ENCODE results near the gene ANO1. TPM values are rescaled to one million over a fixed set of nuclear protein-coding genes. Genes with fewer than 3 reads are reported as not detected.

Gene ANO1
- total and polyA plus RNA-seq, 2 of the 8 experiments (the other 6 are each of a cell fraction or from before 2014, with no cell fraction given), result 4.7 to 5.0 TPM

- ChIA-PET POLR2A (ENCODE audit: partially characterized antibody) (no interaction called here), CTCF (ENCODE audit: partially characterized antibody) (interaction anchor here (1.2 to 11.2 kb wide), 3 partner anchors 17 to 117 kb away, joined by 3 to 103 read pairs (median 10); no protein-coding TSS in a partner anchor)
- H4K8ac ChIP-seq (ENCODE audit: extremely low read depth, insufficient read depth, low read length), result no peak overlapping the region; the same call in 1 of the 2 replicates
- H3K56ac ChIP-seq (replicated peaks; ENCODE audit: insufficient read length, low read depth, low read length), result no peak overlapping the region
- H3K23ac ChIP-seq (ENCODE audit: insufficient read length), result no peak overlapping the region
- no peak overlapping the region for H2AFZ ChIP-seq (ENCODE audit: low read length)
- H3K9me3 ChIP-seq (ENCODE audit: insufficient read depth in 2 of 2, low read depth in 1 of 2, low read length in 1 of 2), result no peaks in the 10 kb centered on the region
- no peak overlapping the region for H2AK5ac ChIP-seq (ENCODE audit: low read depth, low read length)
- H3K36me3 ChIP-seq (ENCODE audit: control insufficient read depth in 2 of 4, insufficient read depth in 4 of 4, low read length in 3 of 4), result no peaks in the 10 kb centered on the region
- peaks cover 0 to 7% (median 0%) of the 10 kb centered on the region in 4 experiments; a peak in 1 of 7 replicates for H3K27me3 ChIP-seq (replicated peaks in 1 of 4; ENCODE audit: control insufficient read depth in 3 of 4, extremely low read depth in 1 of 4, insufficient read depth in 3 of 4, low read length in 3 of 4)
- no peak overlapping the region for H3K14ac ChIP-seq (ENCODE audit: insufficient read length)
- H3K23me2 ChIP-seq (ENCODE audit: low read depth, low read length), result no peaks in the 10 kb centered on the region
- no peak overlapping the region for H3K4me2 ChIP-seq (ENCODE audit: insufficient read depth in 1 of 2, low read depth in 2 of 2, low read length in 2 of 2)
- no peak overlapping the region for H2BK20ac ChIP-seq (ENCODE audit: low read length)
- H2BK12ac ChIP-seq (ENCODE audit: low read depth, low read length), result no peak overlapping the region
- peaks cover 5 to 27% (median 9%) of the 10 kb centered on the region in 4 experiments for H3K4me1 ChIP-seq (replicated peaks in 1 of 4; ENCODE audit: control insufficient read depth in 3 of 4, insufficient read depth in 4 of 4, low read length in 3 of 4)
- no peak overlapping the region for H3K4me3 ChIP-seq (ENCODE audit: extremely low read depth in 1 of 4, insufficient read depth in 2 of 4, low read depth in 3 of 4, low read length in 4 of 4)
- no peak overlapping the region for H3K9ac ChIP-seq (replicated peaks in 1 of 4; ENCODE audit: extremely low read depth in 1 of 4, low read depth in 3 of 4, low read length in 3 of 4)
- DNase-seq (ENCODE audit: low read depth in 1 of 2, low spot score in 2 of 2) (peak in 1 of 2 experiments; percentile 27), FAIRE-seq (no peak)
- no peaks in the 10 kb centered on the region for H3K79me2 ChIP-seq (ENCODE audit: control insufficient read depth in 1 of 2, insufficient read depth in 2 of 2, low read length in 2 of 2)
- H4K20me1 ChIP-seq (replicated peaks in 1 of 2; ENCODE audit: control insufficient read depth in 1 of 2, insufficient read depth in 2 of 2, low read length in 2 of 2), result no peaks in the 10 kb centered on the region
- peak overlapping the region; percentile 71 for H4K91ac ChIP-seq (replicated peaks; ENCODE audit: insufficient read length, low read length)
- no peak overlapping the region for H3K4ac ChIP-seq (replicated peaks; ENCODE audit: insufficient read length, low read depth, low read length)
- H2BK120ac ChIP-seq (replicated peaks; ENCODE audit: low read depth, low read length), result no peak overlapping the region
- no peak overlapping the region for H3K27ac ChIP-seq (ENCODE audit: low read depth, low read length)
- WGBS, 2 experiments (ENCODE audit: extremely low coverage in 1 of 2, insufficient coverage in 1 of 2, insufficient read length in 1 of 2, insufficient replicate concordance in 2 of 2, low coverage in 1 of 2, low lambda C conversion rate in 2 of 2, missing lambda C conversion rate in 1 of 2), result 91% methylated on average over 6 of the region's 8 CpGs; no CpG with 5 or more reads in 1 of the 2 experiments
- H2BK15ac ChIP-seq (ENCODE audit: low read length), result 0 out of 2 replicates have a peak overlapping the region, but pooled peaks have one; percentile 46
- no peak overlapping the region for H4K5ac ChIP-seq (ENCODE audit: insufficient read length, low read depth, low read length)
- H3K18ac ChIP-seq (ENCODE audit: extremely low read depth, low read length), result no peak overlapping the region
- H3K79me1 ChIP-seq (ENCODE audit: low read depth, low read length), result no peaks in the 10 kb centered on the region
- H2BK5ac ChIP-seq (ENCODE audit: low read depth, low read length), result no peak overlapping the region
- no peak for TF ChIP-seq CBX5 (IDR thresholded peaks at IDR 0.05; ENCODE audit: low read depth, low read length)
- no peak for TF ChIP-seq EZH2 (IDR thresholded peaks at IDR 0.05; ENCODE audit: low read depth, low read length, severe bottlenecking)
- no peak for TF ChIP-seq SP4 (IDR thresholded peaks at IDR 0.05; ENCODE audit: low read length)
- TF ChIP-seq, protein P1, sequence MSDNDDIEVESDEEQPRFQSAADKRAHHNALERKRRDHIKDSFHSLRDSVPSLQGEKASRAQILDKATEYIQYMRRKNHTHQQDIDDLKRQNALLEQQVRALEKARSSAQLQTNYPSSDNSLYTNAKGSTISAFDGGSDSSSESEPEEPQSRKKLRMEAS (IDR thresholded peaks at IDR 0.05), result no peak
- no peak for TF ChIP-seq TCF12 (IDR thresholded peaks at IDR 0.05; ENCODE audit: low read depth, low read length)
- no peak for TF ChIP-seq TBP (IDR thresholded peaks at IDR 0.05; ENCODE audit: low read depth, low read length)
- TF ChIP-seq GABPA (IDR thresholded peaks at IDR 0.05; ENCODE audit: borderline replicate concordance, insufficient read depth, low read length), result no peak
- no peak for TF ChIP-seq RBBP5 (IDR thresholded peaks at IDR 0.05; ENCODE audit: borderline replicate concordance, low read depth, low read length)
- TF ChIP-seq POLR2AphosphoS5 (IDR thresholded peaks at IDR 0.05; ENCODE audit: low read depth, low read length), result no peak
- TF ChIP-seq RAD21 (IDR thresholded peaks at IDR 0.05 in 1 of 2, conservative IDR thresholded peaks at IDR 0.05 in 1 of 2; ENCODE audit: low read depth in 2 of 2, low read length in 2 of 2), result no peak
- no peak for TF ChIP-seq TAF1 (IDR thresholded peaks at IDR 0.05; ENCODE audit: low read depth, low read length)
- TF ChIP-seq KDM5A (IDR thresholded peaks at IDR 0.05; ENCODE audit: low read length), result no peak
- no peak for TF ChIP-seq KDM4A (IDR thresholded peaks at IDR 0.05; ENCODE audit: low read depth, low read length, severe bottlenecking)
- no peak for TF ChIP-seq PHF8 (conservative IDR thresholded peaks at IDR 0.05; ENCODE audit: low read depth, low read length)
Measured at GRCh38 chr11:70067036-70067435, 11.1 kb upstream of the ANO1 start.
